NCI-H2029 (cell line): ENCODE data around the gene EFEMP1.

Experiments used
- DNase-seq: peaks from one replicate; lab custom pipeline; 2025; lab: John Stamatoyannopoulos, UW

The EFEMP1 gene

GRCh38 chr2:55898386-55899040, 25.1 kb downstream of the EFEMP1 start:
- no peak for DNase-seq

- no peak for DNase-seq
These were observed 26.9 kb downstream of the EFEMP1 start for GRCh38 chr2:55896633-55897032.

GRCh38 chr2:55894720-55895119, 28.9 kb downstream of the EFEMP1 start:
- DNase-seq = no peak

GRCh38 chr2:55891671-55892094, 31.9 kb downstream of the EFEMP1 start:
- no peak for DNase-seq

GRCh38 chr2:55888936-55889335, 34.6 kb downstream of the EFEMP1 start:
- no peak for DNase-seq

GRCh38 chr2:55887901-55888624, 35.5 kb downstream of the EFEMP1 start:
- DNase-seq = no peak

- no peak for DNase-seq
These were observed 36.2 kb downstream of the EFEMP1 start for GRCh38 chr2:55887351-55887750.

GRCh38 chr2:55885944-55886281, 37.7 kb downstream of the EFEMP1 start:
- no peak for DNase-seq

GRCh38 chr2:55885127-55885943, 38.2 kb downstream of the EFEMP1 start:
- no peak for DNase-seq

GRCh38 chr2:55883829-55884228, 39.8 kb downstream of the EFEMP1 start:
- no peak for DNase-seq

- DNase-seq = no peak
These were observed 40.2 kb downstream of the EFEMP1 start for GRCh38 chr2:55883357-55883756.

- no peak for DNase-seq
These were observed 40.6 kb downstream of the EFEMP1 start for GRCh38 chr2:55882954-55883353.

- no peak for DNase-seq
These were observed 43.0 kb downstream of the EFEMP1 start for GRCh38 chr2:55880416-55881143.

- DNase-seq = no peak
These were observed 43.6 kb downstream of the EFEMP1 start for GRCh38 chr2:55879976-55880375.

GRCh38 chr2:55877087-55877436, 46.5 kb downstream of the EFEMP1 start:
- no peak for DNase-seq

GRCh38 chr2:55876429-55877086, 47.0 kb downstream of the EFEMP1 start:
- no peak for DNase-seq

GRCh38 chr2:55875434-55876135, 48.0 kb downstream of the EFEMP1 start:
- no peak for DNase-seq

GRCh38 chr2:55874338-55874737, 49.2 kb downstream of the EFEMP1 start:
- DNase-seq = no peak

- no peak for DNase-seq
These were observed 51.9 kb downstream of the EFEMP1 start for GRCh38 chr2:55871637-55872036.

GRCh38 chr2:55869637-55870325, 53.8 kb downstream of the EFEMP1 start:
- no peak for DNase-seq
